Mesenchymal stem cell (in vitro differentiated cells and primary cell): Measurements from ENCODE around the gene DNAJC27.

ENCODE experiments used
- DNase-seq: peaks from one replicate; pipeline ENCODE4 v3.0.0-alpha.2; 2013
- H2AFZ ChIP-seq: one replicate; pipeline ENCODE4 v1.6.1; 2013; ENCODE audit warnings: low read depth, mild to moderate bottlenecking, control low read depth, inconsistent platforms, low read length, moderate library complexity
- H2AK5ac ChIP-seq: 2 replicates; pipeline ENCODE4 v1.6.1; 2013; ENCODE audit warnings: low read length, moderate library complexity, mild to moderate bottlenecking, inconsistent platforms; ENCODE audit not compliant: severe bottlenecking
- H2BK120ac ChIP-seq: one replicate; pipeline ENCODE4 v1.6.1; 2013; ENCODE audit warnings: low read depth, mild to moderate bottlenecking, inconsistent platforms, low read length, moderate library complexity
- H2BK12ac ChIP-seq, 2 experiments: one replicate each; pipeline ENCODE4 v1.6.1; 2013; ENCODE audit warnings: inconsistent platforms in 2 of 2, low read length in 2 of 2, mild to moderate bottlenecking in 2 of 2, moderate library complexity in 2 of 2, control low read depth in 1 of 2
- H2BK15ac ChIP-seq: one replicate; pipeline ENCODE4 v1.6.1; 2013; ENCODE audit warnings: mild to moderate bottlenecking, low read depth, inconsistent platforms; ENCODE audit not compliant: poor library complexity, severe bottlenecking
- H2BK5ac ChIP-seq: 2 replicates; pipeline ENCODE4 v1.6.1; 2013; ENCODE audit warnings: low read depth, mild to moderate bottlenecking, low read length, control low read depth, inconsistent platforms; ENCODE audit not compliant: poor library complexity, severe bottlenecking
- H3K14ac ChIP-seq, 2 experiments: one replicate each; pipeline ENCODE4 v1.6.1; 2013; ENCODE audit warnings: inconsistent platforms in 2 of 2, low read length in 2 of 2, control low read depth in 1 of 2, mild to moderate bottlenecking in 1 of 2, moderate library complexity in 1 of 2
- H3K18ac ChIP-seq, 2 experiments: one replicate each; pipeline ENCODE4 v1.6.1; 2013; ENCODE audit warnings: inconsistent platforms in 2 of 2, low read length in 2 of 2, control low read depth in 1 of 2, low read depth in 1 of 2, mild to moderate bottlenecking in 1 of 2
- H3K23ac ChIP-seq, 2 experiments: one replicate each; pipeline ENCODE4 v1.6.1; 2013; ENCODE audit warnings: inconsistent platforms in 2 of 2, low read length in 2 of 2, mild to moderate bottlenecking in 2 of 2, moderate library complexity in 2 of 2, control low read depth in 1 of 2
- H3K27ac ChIP-seq: 2 replicates; pipeline ENCODE4 v1.5.1; 2013; ENCODE audit warnings: mild to moderate bottlenecking, moderate library complexity, low read length, control low read depth, inconsistent platforms; ENCODE audit not compliant: poor library complexity, severe bottlenecking
- H3K27me3 ChIP-seq, 2 experiments: 2 replicates each; pipeline versions ENCODE4 v1.6.1 to v1.7.0; 2013; ENCODE audit warnings: low read length in 2 of 2, mild to moderate bottlenecking in 2 of 2, moderate library complexity in 2 of 2, control low read depth in 1 of 2, inconsistent platforms in 1 of 2; ENCODE audit not compliant: control insufficient read depth in 1 of 2, insufficient read depth in 1 of 2
- H3K36me3 ChIP-seq, 2 experiments: 2 replicates each; pipeline versions ENCODE4 v1.6.1 to v1.7.0; 2013; ENCODE audit warnings: low read length in 2 of 2, control low read depth in 1 of 2, inconsistent platforms in 1 of 2, low read depth in 1 of 2, mild to moderate bottlenecking in 1 of 2; ENCODE audit not compliant: insufficient read depth in 2 of 2, control insufficient read depth in 1 of 2
- H3K4ac ChIP-seq, 2 experiments: one replicate each; pipeline ENCODE4 v1.6.1; 2013; ENCODE audit warnings: inconsistent platforms in 2 of 2, low read length in 2 of 2, mild to moderate bottlenecking in 2 of 2, moderate library complexity in 2 of 2, control low read depth in 1 of 2, low read depth in 1 of 2
- H3K4me1 ChIP-seq: 2 replicates; pipeline ENCODE4 v1.6.1; 2013; ENCODE audit warnings: low read depth, low read length, control low read depth; ENCODE audit not compliant: control insufficient read depth, insufficient read depth
- H3K4me2 ChIP-seq: 2 replicates; pipeline ENCODE4 v1.6.1; 2013; ENCODE audit warnings: low read length, mild to moderate bottlenecking, inconsistent platforms; ENCODE audit not compliant: poor library complexity, severe bottlenecking
- H3K4me3 ChIP-seq, 2 experiments: 2 replicates each; pipeline versions ENCODE4 v1.5.1 to v1.7.0; 2013; ENCODE audit warnings: low read length in 2 of 2, mild to moderate bottlenecking in 2 of 2, control low read depth in 1 of 2, low read depth in 1 of 2; ENCODE audit not compliant: insufficient read depth in 1 of 2
- H3K79me1 ChIP-seq: replicated peaks from 2 replicates; pipeline ENCODE4 v1.6.1; 2013; ENCODE audit warnings: mild to moderate bottlenecking, control low read depth, low read length, inconsistent platforms; ENCODE audit not compliant: poor library complexity, severe bottlenecking
- H3K9ac ChIP-seq: 2 replicates; pipeline ENCODE4 v1.7.0; 2013; ENCODE audit warnings: mild to moderate bottlenecking, low read length, moderate library complexity
- H3K9me3 ChIP-seq: 2 replicates; pipeline ENCODE4 v1.7.0; 2013; ENCODE audit warnings: mild to moderate bottlenecking, low read length; ENCODE audit not compliant: control insufficient read depth
- H4K8ac ChIP-seq: one replicate; pipeline ENCODE4 v1.6.1; 2013; ENCODE audit warnings: inconsistent platforms, mild to moderate bottlenecking, low read length, moderate library complexity
- H4K91ac ChIP-seq: one replicate; pipeline ENCODE4 v1.6.1; 2013; ENCODE audit warnings: mild to moderate bottlenecking, low read length, inconsistent platforms
- WGBS: methylation state at CpG from one replicate; pipeline ENCODE4 v1.1.7; 2013; ENCODE audit warnings: mixed read lengths; 5-methylcytosine and 5-hydroxymethylcytosine counted together

The DNAJC27 gene

DNA sequence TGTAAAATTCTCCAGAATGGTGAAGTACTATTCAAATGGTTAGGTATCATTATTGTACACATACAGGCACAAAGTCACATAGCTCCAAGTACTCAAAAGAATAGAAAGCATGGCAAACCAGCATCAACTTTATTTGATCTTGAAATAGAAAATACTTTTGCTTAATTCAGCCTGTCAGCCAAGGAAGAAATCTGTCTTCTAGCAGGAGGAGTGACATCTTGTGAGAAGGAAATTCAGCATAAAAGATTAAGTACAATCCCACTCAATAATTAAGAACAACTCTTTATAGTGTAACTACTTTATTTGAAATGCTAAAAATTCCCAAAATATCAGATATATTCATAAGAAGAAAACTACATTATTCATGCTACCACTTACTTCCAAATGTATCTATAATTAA lies 15.8 kb downstream of the DNAJC27 start:
- Histone ChIP-seq H2BK12ac (no peak overlapping the region), H3K18ac (no peak overlapping the region), H3K79me1 (peaks cover 10% of the 10 kb centered on the region), H4K91ac (no peak overlapping the region), H3K4me2 (no peak overlapping the region), H2AFZ (no peak overlapping the region), H3K9ac (no peak overlapping the region), H3K27ac (no peak overlapping the region), H3K36me3 (peaks cover 12 to 87% of the 10 kb centered on the region in 2 experiments), H2BK15ac (no peak overlapping the region), H2BK120ac (no peak overlapping the region), H3K14ac (no peak overlapping the region), H3K9me3 (peaks cover 15% of the 10 kb centered on the region), H3K4ac (no peak overlapping the region), H2AK5ac (no peak overlapping the region), H3K4me3 (no peak overlapping the region), H2BK5ac (no peak overlapping the region), H3K4me1 (no peaks in the 10 kb centered on the region), H3K23ac (no peak overlapping the region), H3K27me3 (no peaks in the 10 kb centered on the region), H4K8ac (no peak overlapping the region)
- DNase-seq = no peak

DNA sequence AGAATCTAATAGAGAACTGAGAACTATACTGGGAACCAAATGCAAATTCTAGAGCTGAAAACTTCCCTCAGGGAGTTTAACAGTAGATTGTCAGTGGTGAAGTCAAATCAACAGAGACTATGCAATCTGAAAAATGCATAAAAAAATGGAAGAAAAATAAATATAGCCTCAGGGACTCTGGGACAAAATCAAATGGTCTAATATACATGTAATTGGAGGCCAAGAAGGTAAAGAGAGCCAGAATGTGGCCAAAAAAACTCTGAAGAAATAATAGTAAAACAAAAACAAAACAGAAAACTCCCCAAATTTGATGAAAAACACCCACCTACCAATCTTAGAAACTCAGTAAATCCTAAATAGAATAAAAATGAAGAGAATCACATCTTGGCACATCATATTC lies 16.5 kb downstream of the DNAJC27 start:
- Histone ChIP-seq H4K8ac (no peak overlapping the region), H2AK5ac (no peak overlapping the region), H3K18ac (no peak overlapping the region), H3K14ac (no peak overlapping the region), H3K27me3 (no peaks in the 10 kb centered on the region), H3K9ac (no peak overlapping the region), H2AFZ (no peak overlapping the region), H2BK120ac (no peak overlapping the region), H3K4me1 (no peaks in the 10 kb centered on the region), H3K4ac (no peak overlapping the region), H3K36me3 (peaks cover 12 to 85% of the 10 kb centered on the region in 2 experiments), H3K9me3 (peaks cover 15% of the 10 kb centered on the region), H3K27ac (no peak overlapping the region), H3K23ac (no peak overlapping the region), H3K4me2 (no peak overlapping the region), H2BK15ac (no peak overlapping the region), H2BK12ac (no peak overlapping the region), H3K79me1 (peaks cover 8% of the 10 kb centered on the region), H4K91ac (no peak overlapping the region), H3K4me3 (no peak overlapping the region), H2BK5ac (no peak overlapping the region)
- DNase-seq = no peak

DNA sequence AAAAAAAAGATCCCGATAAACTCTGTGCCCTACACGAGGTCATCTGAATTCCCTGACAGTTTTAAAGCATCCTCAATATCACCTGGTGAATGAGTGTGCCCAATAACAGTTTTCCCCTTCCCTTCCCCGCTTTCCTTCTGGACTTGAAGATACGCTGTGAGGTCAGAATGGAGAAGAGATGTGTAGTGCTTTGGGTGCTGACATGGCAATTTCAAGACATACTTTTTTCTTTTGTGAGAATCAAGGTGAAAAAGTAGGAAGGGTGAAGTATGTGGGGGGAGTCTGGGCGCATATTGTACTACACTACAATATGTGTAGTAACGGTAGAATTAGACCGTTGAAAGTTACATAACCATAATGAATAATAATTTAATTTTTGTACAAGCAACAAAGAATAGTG lies 21.7 kb downstream of the DNAJC27 start:
- Histone ChIP-seq H3K4me1 (no peaks in the 10 kb centered on the region), H2BK12ac (no peak overlapping the region), H4K91ac (no peak overlapping the region), H3K27ac (no peak overlapping the region), H3K9ac (no peak overlapping the region), H3K79me1 (no peaks in the 10 kb centered on the region), H2AFZ (no peak overlapping the region), H3K4me2 (no peak overlapping the region), H2AK5ac (no peak overlapping the region), H3K4ac (no peak overlapping the region), H3K23ac (no peak overlapping the region), H3K36me3 (peaks cover 17 to 78% of the 10 kb centered on the region in 2 experiments), H4K8ac (no peak overlapping the region), H3K14ac (no peak overlapping the region), H2BK15ac (no peak overlapping the region), H2BK120ac (no peak overlapping the region), H3K27me3 (no peaks in the 10 kb centered on the region), H2BK5ac (no peak overlapping the region), H3K18ac (no peak overlapping the region), H3K4me3 (no peak overlapping the region), H3K9me3 (peaks cover 3% of the 10 kb centered on the region)
- no peak for DNase-seq
- WGBS = 98% methylated on average over 4 of the region's 7 CpGs

DNA sequence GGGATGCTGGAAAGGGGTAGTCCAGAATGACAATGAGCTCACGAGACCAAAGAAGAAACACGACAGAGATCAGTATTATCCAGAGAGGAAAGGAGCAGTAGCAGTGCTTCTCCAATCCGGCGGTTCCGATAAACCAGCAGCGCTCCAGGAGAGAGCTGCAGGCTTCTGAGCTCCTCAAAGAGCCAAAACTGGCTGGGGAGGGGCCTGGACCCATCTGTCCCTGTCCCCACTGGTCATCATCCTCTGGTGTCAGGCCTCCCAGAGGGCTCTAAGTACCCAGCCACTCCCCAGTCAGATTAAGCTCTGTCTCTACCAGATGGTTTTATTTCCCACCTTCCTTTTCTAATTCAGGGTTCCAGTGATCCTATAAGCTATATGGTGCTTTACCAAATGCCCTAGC lies 23.2 kb downstream of the DNAJC27 start:
- H2BK12ac ChIP-seq = no peak overlapping the region
- H3K4ac ChIP-seq = no peak overlapping the region
- no peak overlapping the region for H3K18ac ChIP-seq
- no peak overlapping the region for H3K4me3 ChIP-seq
- H4K8ac ChIP-seq = no peak overlapping the region
- H3K9ac ChIP-seq = no peak overlapping the region
- no peak overlapping the region for H2BK15ac ChIP-seq
- H3K14ac ChIP-seq = no peak overlapping the region
- H3K4me2 ChIP-seq = no peak overlapping the region
- no peak overlapping the region for H4K91ac ChIP-seq
- H3K27me3 ChIP-seq = no peaks in the 10 kb centered on the region
- no peaks in the 10 kb centered on the region for H3K9me3 ChIP-seq
- H3K27ac ChIP-seq = no peak overlapping the region
- no peak overlapping the region for H2AK5ac ChIP-seq
- peaks cover 12 to 65% of the 10 kb centered on the region in 2 experiments for H3K36me3 ChIP-seq
- WGBS = 98% methylated on average over 6 of the region's 6 CpGs
- no peak overlapping the region for H2BK5ac ChIP-seq
- H3K4me1 ChIP-seq = no peaks in the 10 kb centered on the region
- no peaks in the 10 kb centered on the region for H3K79me1 ChIP-seq
- H3K23ac ChIP-seq = no peak overlapping the region
- no peak overlapping the region for H2AFZ ChIP-seq
- no peak for DNase-seq
- no peak overlapping the region for H2BK120ac ChIP-seq
